GM12873 (cell line): Measurements from ENCODE around the gene TBC1D14.

Experiments
- CTCF ChIP-seq: IDR thresholded peaks from 2 replicates; pipeline ENCODE4 v1.5.1; 2012; ENCODE audit warnings: low read depth, mild to moderate bottlenecking, moderate library complexity, low read length, control low read depth; ENCODE audit not compliant: insufficient read depth; ENCODE audit errors: missing control alignments

The TBC1D14 gene

GRCh38 chr4:6891436-6892170 is 18.0 kb upstream of the TBC1D14 start:
- TF ChIP-seq CTCF = no peak

- peak; percentile 17 for TF ChIP-seq CTCF
Measured at GRCh38 chr4:6892190-6892908, 17.3 kb upstream of the TBC1D14 start.

GRCh38 chr4:6892909-6893202 is 16.8 kb upstream of the TBC1D14 start:
- no peak for TF ChIP-seq CTCF

- no peak for TF ChIP-seq CTCF
Measured at GRCh38 chr4:6893449-6894085, 16.1 kb upstream of the TBC1D14 start.

GRCh38 chr4:6894086-6894478 is 15.5 kb upstream of the TBC1D14 start:
- TF ChIP-seq CTCF = no peak

- no peak for TF ChIP-seq CTCF
Measured at GRCh38 chr4:6894528-6895498, 14.8 kb upstream of the TBC1D14 start.

GRCh38 chr4:6896035-6896434 is 13.6 kb upstream of the TBC1D14 start:
- TF ChIP-seq CTCF = no peak
